Hindlimb muscle (tissue), 1 donor: Measurements from ENCODE around the gene NADK2. TPM values are rescaled to one million over a fixed set of nuclear protein-coding genes. Genes with fewer than 3 reads are reported as not detected.
"Not testable (repeated sequence)": the region's sequence is repeated elsewhere in the genome, so short reads cannot be mapped to it uniquely, and the experiment has no call there.

Experiments used
- DNase-seq: peaks from one replicate; pipeline ENCODE4 v3.0.0-alpha.2; 2013
- polyA plus RNA-seq: library from polyadenylated mRNA; unstranded; fragments of 120-200 nt; gene quantifications from one replicate; pipeline ENCODE4 v1.2.1, GENCODE V29; 2013; ENCODE audit not compliant: insufficient read length

The NADK2 gene, protein sequence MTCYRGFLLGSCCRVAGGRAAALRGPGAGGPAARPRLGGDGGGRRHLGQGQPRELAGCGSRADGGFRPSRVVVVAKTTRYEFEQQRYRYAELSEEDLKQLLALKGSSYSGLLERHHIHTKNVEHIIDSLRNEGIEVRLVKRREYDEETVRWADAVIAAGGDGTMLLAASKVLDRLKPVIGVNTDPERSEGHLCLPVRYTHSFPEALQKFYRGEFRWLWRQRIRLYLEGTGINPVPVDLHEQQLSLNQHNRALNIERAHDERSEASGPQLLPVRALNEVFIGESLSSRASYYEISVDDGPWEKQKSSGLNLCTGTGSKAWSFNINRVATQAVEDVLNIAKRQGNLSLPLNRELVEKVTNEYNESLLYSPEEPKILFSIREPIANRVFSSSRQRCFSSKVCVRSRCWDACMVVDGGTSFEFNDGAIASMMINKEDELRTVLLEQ
- polyA plus RNA-seq = 45.3 TPM

DNA sequence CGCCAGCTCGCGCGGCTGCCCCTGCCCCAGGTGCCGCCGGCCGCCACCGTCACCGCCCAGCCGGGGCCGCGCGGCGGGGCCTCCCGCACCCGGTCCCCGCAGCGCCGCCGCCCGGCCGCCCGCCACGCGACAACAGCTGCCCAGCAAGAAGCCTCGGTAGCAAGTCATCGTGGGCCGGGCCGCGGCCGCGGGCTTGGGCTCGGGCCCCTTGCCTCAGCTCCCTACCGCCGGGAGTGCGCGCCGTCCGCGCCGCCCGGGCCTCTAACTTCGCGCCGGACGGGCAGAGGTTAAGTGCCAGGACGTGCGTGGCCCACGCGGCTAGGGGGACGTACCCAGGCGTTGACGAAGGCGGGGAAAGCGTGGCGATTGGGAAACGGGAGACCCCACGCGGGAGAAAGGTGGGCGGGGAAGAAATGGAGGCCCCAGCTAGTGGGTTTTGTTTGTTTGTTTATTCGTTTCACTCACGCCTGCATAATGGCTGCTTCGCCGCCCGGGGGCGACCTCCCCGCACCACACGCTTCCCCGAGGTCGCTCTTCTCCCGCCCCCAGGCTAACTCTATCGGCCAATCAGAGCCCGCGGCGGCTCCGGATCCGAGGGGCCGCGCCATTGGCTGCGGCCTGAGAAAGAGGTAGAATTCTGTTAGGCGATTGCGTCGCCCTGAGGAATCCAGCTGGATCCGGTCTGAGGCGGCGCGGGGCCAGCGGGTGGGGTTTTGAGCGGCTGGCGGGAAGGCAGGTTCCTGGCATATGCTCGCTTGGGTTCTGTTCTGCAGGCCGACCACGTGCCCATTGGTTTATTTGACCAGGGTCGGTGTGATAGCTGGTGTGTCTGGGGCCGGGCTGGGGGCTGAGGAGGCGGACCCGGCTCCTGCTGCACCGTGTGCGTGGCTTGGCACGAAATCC lies at the start of gene NADK2:
NADK2 (minus strand) TSS at position 295 of the 903 bp plus-strand sequence; CDS start at position 168, 127 bp downstream.
- peak; percentile 98 for DNase-seq

DNA sequence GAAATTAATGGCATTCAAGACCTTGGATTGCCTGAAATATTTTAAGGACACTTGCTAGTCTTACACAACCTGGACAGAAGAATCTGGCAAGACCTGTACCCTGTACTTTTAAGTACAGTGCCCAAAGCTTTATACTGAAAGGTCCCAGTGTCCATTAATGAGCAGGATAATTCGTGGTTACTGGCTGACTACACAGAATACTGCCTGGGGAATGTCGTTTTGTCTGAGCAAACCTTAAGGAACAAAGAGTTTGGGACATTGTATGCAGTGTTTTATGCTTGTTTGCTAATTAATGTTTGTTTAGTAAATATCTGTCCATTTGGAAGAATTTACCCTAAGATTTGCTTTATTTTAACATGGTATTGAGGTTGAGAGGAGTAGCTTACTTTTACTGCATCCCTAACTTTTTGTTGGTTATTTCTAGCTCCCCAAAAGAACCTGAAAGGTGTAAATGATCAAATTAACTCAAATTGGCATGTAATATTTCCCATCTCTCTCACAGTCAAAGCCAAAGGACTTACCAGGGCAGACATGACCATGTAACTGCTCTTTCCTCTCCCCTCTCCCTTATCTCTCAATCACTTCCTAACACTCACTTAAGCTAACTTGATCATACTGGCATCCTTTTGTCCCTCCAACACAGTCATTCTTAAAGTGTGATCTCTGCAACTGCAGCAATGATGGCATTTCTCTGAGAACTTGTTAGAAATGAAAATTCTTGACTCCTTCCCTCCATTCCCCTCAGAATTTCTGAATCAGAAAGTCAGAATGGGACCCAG lies 44.3 kb upstream of the NADK2 start:
- DNase-seq = no peak

DNA sequence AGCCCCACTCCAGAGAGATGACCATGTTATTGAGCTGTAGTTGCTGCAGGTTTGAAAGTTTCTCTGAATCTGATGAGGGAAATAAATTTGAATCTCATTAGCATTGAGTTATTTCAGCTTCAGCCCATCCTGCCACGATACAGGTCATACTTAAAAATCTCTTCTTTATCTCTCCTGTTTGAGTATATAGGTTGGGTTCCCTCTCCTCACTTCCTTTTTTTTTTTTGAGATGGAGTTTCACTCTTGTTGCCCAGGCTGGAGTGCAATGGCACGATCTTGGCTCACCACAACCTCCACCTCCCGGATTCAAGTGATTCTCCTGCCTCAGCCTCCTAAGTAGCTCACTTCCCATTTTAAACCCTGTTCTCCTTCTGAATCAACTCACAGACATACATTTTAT lies 42.0 kb upstream of the NADK2 start:
- not testable (repeated sequence) for DNase-seq

DNA sequence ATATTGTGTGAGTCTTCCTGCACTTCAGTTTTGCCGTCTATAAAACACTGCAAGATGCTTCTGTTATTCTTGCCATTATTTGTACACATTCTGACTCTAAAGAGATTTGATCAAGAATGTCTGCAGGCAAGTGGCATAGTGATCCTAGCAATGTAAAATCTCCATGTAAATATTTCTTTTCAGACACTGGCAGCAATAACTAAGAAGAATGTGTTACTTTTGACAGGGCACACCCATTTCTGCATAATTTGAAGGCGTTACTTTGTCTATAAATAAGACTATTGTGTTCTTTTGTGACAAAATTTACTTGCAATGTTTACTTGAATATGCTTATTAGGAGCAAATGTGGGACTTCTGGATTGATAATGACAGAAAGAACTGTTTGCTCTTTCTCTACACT lies 39.9 kb upstream of the NADK2 start:
- DNase-seq = no peak

DNA sequence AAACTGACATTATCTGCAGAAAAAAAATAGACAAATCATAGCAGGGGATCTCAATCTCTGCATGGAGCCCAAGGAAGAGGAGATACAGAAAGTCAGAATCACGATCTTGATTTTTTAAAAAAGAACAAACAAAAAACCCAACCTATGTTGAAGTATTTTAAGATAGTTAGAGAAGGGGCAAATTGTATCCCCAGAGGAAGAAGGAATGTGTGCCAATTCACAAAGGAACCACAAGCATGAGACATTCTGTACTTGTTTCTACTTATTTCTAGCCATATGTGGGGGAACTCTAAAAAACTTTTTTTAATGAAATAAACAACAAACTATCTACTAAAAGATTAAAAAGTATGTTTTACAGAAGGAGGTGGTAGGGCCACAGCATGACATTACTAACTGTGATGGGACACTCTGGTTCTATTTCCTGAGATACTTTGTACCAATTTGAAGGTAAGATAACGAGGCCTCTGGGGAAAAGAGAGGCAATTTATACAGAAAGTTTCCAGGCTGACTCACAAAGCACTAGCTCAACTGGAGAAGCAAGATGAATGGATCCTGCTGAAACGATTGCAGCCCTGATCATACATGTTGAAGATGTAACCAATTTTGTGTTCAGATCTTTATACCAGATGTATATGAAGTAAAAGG lies 37.5 kb upstream of the NADK2 start:
- DNase-seq = no peak

DNA sequence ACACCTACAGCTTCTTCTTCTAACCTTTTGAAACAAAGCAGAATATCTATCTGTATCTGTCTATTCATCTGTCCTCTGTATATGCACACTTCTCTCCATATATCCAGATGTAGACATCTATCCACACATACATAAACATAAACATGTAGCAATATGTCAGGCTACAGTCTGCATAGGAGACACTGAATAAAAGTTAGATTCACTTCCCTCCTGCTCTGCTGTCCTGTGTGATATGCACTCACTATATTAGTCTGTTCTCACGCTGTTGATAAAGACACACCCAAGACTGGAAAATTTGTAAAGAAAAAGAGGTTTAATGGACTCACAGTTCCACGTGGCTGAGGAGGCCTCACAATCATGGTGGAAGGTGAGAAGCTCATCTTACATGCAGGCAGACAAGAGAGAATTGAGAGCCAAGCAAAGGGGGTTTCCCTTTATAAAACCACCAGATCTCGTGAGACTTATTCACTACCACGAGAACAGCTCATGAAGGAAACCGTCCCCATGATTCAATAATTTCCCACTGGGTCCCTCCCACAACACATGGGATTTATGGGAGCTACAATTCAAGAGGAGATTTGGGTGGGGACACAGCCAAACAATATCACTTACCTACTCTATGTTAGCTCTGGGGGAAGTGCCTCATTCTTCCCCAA lies 35.9 kb upstream of the NADK2 start:
- no peak for DNase-seq

DNA sequence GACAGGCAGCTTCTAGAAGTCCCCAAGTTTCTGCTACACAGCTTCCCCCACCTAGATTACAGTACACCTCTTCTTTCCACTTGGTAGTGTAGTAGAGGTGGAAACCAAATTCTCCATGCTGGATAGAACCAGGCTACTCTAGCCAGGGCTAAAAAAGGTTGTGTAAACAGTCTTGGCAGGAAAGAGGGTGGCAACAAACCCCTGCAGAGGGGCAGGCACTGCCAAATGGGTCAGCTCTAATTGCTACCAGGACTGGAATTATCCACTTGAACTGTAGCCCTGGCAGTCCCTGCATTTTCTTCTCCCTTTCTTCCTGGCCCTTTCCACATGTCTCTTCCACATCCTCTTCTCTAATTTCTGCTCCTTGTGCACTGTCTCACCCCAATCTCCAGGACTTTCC lies 35.1 kb upstream of the NADK2 start:
- DNase-seq = no peak

DNA sequence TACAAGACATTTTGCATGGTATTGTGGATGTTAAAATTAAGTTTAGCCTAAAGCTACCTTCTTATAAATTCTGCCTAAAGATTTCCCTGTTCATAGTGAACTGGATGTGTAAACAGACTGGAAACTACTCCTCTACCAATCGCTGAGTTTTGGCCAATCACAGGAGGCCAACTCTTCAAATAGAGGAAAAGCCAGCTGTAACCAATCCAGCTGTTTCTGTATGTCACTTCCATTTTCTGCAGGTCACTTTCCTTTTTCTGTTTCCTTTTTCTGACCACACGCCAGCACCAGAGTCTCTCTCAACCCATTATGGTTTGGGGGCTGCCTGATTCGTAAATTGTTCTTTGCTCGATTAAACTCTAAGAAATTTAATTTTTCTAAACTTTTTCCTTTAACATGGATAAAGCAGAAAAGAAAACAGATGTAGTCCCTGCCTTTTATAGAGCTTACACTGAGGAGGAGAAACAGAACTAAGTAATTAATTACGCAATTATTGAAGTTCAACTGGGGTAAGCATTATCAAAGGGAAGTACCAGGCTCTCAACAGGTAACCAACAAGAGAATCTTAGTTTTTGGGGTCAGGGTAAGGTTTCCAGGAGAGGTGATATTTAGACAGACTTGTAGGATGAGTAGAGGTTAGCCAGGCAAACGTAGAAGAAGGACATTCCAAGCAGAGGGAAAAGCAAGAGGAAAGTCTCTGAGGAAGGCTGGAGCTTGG lies 32.2 kb upstream of the NADK2 start:
- no peak for DNase-seq

DNA sequence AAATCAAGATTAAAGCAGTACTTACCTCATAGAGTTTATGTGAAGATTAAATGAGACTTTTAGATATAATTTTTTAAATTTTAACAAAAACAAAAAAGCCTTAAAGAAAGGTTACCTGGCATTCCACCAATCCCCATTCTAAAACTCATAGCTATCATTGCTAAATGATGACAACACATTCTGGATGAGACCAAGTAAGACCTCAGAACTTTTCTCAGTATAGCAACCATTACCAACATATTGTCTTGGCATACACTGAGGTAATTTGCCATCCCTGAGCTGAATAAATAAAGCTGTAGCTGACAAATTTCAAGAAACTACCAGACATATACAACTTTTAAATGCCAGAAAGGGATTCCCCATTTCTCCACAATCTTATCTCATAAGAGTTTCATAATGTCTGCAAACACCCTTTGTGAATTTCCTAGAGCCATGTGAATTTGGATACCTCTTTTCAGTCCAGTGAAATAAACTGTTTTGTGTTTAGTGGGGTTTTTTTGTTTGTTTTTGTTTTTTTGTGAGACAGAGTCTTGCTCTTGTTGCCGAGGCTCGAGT lies 30.5 kb upstream of the NADK2 start:
- no peak for DNase-seq

DNA sequence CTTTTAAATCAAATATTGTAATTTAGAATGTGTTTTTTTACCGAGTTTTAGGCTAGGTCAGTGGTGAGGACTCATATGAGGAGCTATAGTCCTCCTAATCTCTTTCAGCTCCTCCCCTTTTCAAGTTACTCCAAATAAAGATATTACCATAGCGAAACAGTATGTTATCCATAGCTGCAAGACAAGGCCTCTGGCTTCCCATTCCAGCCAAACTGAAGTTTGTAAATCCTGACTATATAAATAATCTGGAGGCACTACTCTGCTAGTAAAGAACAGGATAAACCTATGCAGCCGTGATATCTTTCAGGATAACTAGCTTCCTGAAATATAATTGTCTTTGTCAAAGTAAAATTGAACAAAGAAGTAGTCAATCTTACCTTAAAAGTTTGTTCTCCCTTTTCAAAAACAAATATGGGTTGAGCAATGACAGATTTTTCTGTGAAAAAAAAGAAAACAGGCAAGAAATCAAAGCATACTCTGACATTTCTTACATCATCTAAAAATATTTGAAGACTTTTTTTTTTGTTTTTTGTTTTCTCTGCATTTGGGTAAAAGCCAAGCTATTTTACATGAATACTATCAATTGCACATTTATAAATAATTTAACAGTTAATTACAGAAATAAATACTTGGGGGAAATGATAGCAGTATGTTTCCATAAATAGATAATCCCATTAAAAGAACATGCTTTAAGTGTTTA lies 29.3 kb upstream of the NADK2 start:
- DNase-seq = no peak

DNA sequence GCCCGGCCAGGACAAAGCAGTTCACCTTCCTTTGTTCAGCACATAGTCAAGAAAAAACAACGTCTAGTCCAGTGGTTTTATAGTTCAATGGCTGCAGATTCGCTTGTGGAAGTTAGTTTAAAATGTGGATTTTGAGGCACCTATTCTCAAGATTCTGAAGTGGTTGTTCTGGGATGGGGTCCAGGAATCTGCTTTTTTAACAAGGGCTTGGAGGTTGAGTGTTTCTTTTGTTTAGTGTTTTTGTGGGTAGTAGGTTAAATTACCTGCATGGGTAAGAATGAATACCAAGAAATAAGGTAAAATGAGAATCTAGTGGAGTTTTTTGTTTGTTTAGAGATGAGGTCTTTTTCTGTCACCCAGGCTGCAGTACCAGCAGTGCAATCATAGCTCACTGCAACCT lies 28.4 kb upstream of the NADK2 start:
- DNase-seq = no peak

DNA sequence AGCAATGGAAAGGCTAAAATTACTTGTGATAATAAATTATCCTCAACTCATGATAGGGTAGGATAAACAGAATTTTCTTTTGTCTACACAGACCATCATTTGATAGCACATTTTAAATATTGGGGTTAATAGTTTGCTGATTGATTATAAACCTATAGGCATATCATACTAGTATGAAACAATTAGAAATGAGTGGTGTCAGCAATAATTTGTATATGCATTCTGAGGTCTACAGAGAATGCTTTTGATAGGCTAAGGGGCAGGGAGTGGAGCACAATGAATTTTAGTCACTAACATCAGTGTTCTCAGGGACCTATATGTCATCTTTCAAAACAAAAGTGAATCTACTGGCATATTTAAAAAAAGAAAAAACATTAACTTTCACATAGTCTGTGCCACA lies 27.8 kb upstream of the NADK2 start:
- DNase-seq = no peak

DNA sequence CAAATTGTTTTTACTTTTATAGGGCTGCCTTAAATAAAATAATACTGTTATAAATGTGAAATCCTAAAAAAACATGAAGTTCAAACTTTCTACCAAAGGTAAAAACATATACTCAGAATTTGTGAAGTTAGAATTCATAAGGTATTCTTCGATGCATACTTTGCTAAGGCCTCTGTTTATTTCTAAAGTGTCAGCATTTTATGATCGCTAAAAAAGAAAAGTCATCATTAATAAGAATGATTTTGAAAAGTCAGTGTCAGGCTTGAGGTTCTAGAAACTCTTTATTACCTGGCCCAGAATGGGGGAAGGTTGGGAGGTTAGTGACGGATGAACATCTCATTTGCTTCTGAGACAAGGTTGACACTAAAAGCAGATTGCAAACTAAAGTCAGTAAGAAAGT lies 26.2 kb upstream of the NADK2 start:
- no peak for DNase-seq

DNA sequence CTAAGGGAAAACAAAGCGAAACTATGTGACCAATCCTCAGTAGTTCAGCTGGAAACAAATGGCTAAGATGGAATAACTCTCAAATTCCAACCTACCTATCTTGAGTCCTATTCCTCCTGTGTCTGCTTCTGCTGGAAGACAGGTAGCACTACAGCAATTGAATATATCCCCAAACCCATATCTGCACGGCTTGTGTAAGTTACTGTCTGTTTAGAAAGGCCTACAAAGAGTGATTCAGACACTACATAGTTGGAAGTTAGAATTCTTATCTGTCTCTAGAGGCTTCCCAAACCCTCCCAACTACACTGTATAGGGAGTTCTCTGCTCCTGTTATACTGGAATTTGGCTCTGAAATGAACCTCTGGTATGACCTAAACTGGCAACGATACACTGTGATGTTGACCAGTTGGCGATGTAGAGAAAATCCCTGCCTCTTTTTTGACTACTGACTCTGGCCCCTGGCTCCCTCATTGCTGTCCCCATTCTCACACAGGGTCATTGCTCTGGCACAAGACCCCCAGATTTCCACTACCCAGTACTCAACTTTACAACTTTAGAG lies 22.6 kb upstream of the NADK2 start:
- no peak for DNase-seq

DNA sequence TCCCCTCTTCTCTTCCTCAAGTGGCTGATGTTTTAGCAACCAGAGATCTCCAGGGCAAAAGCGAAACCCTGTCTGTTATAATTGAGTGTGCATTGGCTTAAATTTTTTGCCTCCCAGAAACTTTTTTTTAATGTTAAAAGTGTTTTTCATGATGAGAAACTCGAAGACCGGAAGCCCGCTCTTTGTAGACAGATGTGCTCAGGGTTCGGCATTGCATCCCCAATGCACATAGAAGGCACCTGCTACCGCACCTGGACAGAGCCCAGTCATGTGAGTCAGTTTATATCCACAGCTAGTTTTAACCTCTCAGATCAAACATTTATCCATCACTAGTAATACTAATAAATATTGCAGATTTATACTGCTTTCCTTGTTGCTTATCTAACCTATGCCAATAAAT lies 19.5 kb upstream of the NADK2 start:
- no peak for DNase-seq

DNA sequence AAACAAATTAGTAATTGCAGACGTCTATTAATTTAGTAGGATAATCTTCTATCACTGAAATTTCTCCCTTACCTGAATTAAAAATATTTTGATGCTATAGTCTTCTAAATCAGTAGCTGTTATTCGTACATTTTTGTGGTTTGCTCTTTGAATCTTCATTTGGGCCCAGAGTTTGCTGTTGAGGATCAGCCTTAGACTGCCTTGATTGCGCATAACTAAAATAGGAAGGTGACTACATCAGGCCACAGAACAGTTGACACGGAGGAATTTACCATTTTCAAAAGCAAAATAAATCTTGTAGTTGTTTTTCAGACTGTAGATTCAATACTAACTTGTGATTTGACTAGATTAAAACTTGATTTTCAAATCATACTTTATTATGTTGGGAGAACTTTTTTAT lies 11.8 kb upstream of the NADK2 start:
- no peak for DNase-seq

DNA sequence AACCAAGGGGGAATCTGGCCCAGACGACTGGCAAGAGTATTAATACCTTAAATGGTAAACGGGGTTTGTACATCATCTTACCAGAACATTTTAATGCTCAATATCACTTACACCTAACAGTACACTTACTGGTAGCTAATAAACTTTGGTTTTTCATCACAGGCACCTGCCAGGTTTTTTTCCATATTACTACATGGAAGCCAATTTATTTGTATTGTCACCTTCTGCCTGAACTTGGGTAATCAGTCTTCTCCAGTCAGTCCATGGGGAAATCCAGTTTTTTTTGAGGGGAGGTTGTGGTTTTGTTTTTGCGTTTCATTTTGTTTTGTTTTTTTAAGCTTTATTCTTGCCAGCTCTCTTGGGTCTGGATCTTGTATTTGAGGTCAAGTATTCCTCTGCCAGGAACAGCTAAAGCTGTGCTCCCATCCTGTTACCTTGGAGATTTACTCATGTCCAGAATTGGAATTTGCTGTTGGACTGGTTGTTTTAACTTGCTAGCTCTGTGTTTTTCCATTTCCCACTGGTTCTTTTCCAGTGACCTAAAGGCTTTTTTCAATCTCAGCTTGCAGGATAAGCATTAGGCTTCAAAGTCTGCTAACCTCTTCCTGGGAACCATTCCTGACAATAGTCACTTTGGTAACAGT lies 11.1 kb upstream of the NADK2 start:
- DNase-seq = no peak

DNA sequence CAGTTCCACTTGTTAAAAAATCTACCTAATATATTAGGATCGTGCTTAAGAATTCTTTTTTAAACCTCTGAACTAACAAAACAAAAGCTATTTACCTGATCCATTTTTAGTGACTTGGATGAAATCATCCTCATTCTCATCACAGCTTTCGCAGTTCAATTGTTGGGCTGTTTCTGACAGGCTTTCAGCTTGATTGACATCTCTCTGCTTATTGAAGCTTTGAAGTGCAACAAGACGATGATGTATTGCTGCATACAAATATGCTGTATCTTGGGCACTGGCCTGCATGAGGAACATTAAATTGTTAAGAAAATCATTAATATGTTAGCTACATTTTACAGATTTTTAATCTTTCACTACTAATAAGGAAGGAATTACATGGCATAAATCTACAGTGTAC lies 9.5 kb upstream of the NADK2 start:
- no peak for DNase-seq

DNA sequence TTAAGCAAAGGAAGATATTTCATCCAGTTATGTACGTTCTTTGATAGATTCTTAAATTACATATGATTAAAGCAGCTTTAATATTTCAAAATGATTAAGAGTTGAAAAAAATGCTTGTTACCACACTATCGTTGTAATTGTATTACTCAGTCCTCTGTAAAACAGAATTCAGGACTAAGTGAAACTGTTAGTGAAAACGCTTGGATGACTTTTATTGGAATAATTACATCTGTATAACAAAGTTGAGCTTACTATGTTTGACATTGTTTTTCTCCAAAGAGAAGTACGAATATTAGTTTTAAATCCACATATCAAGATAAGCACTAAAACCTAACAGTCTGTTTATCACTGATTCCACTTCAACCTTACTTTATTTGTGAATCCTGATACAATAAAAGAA lies 8.7 kb upstream of the NADK2 start:
- no peak for DNase-seq
